Jurkat, Clone E6-1 (cell line): Measurements from ENCODE around the gene SOWAHD.
"Not testable (repeated sequence)": the region's sequence is repeated elsewhere in the genome, so short reads cannot be mapped to it uniquely, and the experiment has no call there.

Experiments
- DNase-seq: peaks from one replicate; pipeline ENCODE4 v3.0.0-alpha.2; 2011; ENCODE audit warnings: low read depth, low spot score
- H3K4me3 ChIP-seq: 2 replicates; pipeline ENCODE4 v1.5.1; 2011; ENCODE audit warnings: mild to moderate bottlenecking, low read length, control low read depth, moderate library complexity

SOWAHD gene

DNA sequence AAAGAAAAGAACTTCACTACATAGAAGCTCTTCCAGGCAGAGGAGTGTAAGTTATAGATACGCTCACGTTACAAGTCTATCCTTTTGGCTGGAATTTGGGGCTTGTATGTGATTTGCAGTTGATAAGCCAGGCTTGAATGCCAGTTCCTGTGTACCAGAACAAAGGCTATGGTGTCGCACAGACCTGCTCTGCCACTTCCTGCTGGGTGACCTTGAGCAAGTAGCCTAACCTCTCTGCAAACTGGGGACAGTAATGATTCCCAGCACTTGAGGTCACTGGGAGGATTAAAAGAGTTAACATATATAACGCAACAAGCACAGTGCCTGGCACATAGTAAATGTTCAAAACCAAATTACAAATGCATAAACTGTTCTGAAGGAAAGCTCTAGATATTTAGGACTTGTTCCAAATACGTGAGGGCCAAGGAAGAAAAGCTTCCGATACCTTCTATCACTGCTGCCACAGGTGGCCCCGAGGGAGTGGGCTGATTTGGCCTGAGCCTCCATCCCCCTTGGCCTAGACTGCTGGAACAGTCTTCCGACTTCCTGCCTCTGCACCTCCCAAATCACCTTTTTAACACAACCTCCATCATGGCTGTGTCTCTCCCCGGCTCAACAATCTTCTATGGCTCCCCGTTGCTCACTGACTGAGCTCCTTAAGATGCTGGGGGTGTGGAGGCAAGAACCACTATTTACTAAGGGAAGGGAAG lies 1.3 kb upstream of the SOWAHD start:
- peak overlapping the region; percentile 25 for H3K4me3 ChIP-seq
- DNase-seq = no peak

- H3K4me3 ChIP-seq = no peak overlapping the region
- no peak for DNase-seq
Measured at GRCh38 chrX:119757646-119757978, 776 bp upstream of the SOWAHD start.

DNA sequence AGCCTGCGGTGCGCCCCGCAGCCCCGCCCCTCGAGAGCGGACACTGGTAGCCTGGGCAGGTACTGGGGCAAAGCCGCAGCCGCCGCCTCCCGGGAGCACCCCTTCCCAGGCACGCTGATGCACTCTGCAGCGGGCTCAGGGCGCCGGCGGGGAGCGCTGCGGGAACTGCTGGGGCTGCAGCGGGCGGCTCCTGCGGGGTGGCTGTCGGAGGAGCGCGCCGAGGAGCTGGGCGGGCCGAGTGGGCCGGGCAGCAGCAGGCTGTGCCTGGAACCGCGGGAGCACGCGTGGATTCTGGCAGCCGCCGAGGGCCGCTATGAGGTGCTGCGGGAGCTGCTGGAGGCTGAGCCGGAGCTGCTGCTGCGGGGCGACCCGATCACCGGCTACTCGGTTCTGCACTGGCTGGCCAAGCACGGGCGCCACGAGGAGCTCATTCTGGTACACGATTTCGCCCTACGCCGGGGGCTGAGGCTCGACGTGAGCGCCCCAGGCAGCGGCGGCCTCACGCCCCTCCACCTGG lies 401 bp downstream of the SOWAHD start:
- no peak overlapping the region for H3K4me3 ChIP-seq
- DNase-seq = no peak

GRCh38 chrX:119759248-119759766 lies 919 bp downstream of the SOWAHD start:
- no peak for DNase-seq
- H3K4me3 ChIP-seq = no peak overlapping the region

GRCh38 chrX:119760026-119760877 lies 1.9 kb downstream of the SOWAHD start:
- no peak overlapping the region for H3K4me3 ChIP-seq

DNA sequence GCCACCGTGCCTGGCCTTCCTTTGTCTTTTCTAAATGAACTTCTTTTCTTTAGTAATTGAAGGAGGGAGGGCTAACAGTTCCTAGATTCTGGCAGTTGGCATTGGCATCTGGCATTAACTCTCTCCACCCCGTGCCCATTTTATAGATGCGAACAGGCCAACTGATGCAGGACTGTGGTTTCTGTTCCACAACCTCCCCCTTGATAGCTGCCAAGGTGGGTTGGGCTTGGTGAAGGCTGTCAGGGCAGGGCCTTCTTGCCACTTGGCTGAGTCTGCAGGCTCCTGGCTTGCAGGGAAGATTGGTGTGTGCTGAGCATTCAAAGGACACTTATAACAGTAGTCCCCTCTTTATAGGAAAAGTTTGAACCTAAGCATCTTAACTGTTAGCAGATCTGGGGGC lies 4.3 kb downstream of the SOWAHD start:
- no peak overlapping the region; the same call in 1 of the 2 replicates for H3K4me3 ChIP-seq
- DNase-seq = peak; percentile 71

More at GRCh38 chrX:119760026-119760877, 1.9 kb downstream of the SOWAHD start:
- no peak for DNase-seq

DNA sequence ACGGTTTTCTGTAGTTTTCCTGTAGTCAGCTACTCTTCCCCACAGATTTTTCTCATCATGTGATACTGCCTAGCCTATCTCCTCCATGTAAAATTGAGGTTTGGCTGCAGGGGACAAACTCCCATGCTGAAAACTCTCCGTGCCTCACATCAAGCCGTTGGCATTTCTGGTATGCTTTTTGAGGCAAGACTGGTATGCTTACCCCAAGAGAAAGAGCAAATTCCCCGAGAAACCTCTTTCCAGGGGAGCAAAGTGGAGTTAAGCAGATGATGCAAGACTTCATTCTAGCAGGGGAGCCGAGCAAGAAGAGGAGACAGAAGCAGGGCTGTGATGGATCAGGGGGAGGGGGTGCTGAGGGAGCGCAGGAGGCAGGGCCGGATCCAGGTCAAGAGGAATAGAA lies 4.8 kb downstream of the SOWAHD start:
- peak overlapping the region; percentile 9; the same call in 1 of the 2 replicates for H3K4me3 ChIP-seq
- no peak for DNase-seq

- no peak for DNase-seq
- H3K4me3 ChIP-seq = no peak overlapping the region
Measured at GRCh38 chrX:119763836-119764387, 5.5 kb downstream of the SOWAHD start.

DNA sequence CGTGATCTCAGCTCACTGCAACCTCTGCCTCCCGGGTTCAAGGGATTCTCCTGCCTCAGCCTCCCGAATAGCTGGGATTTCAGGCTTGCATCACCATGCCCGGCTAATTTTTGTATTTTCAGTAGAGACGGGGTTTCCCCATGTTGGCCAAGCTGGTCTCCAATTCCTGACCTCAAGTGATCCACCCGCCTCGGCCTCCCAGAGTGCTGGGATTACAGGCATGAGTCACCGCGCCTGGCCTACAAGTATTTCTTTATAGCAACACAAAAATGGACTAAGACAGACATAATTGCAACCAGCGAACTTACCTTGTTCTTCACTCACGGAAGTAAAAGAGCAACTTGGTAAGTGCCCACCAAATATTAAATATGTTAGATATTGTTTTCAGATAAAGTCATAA lies 10.0 kb downstream of the SOWAHD start:
- H3K4me3 ChIP-seq, DNase-seq: not testable (repeated sequence)

- not testable (repeated sequence) for DNase-seq, H3K4me3 ChIP-seq
Measured at GRCh38 chrX:119769388-119769787, 11.0 kb downstream of the SOWAHD start.

DNA sequence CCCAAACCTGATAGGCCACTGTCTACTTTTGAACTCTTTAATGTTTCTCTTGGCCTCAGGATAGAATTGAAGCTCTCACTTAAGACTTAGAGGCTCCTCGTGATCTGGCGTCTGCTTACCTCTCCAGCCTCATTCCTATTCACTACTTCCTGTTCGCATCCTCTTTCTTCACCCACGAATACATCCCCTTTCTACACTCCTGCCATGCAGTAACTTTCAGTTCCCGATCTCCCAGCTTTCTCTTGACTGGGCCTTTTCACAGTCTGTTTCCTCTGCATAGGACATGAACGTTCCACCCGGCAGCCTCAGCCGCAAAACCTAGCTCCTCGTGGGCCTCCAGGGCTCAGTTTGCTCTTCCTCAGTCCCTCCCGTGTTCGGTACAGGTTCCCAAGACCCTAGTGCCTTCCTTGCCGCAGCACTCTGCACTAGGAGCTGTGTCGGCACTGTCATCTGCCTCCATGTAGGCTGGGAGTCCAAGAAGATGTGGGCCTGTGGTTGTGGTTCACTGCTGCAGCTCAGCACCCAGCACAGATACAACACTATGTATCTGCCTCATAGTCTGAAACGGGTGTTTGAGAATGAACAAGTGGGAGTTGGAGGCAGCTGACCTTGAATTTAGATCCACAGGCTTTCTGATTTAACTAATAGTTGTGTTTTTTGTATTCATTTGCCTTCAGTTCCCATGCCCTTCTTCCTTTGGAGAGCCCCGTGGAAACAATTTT lies 17.3 kb downstream of the SOWAHD start:
- DNase-seq = no peak
- no peak overlapping the region for H3K4me3 ChIP-seq

GRCh38 chrX:119778829-119779228 lies 20.4 kb downstream of the SOWAHD start:
- DNase-seq = no peak
- H3K4me3 ChIP-seq = no peak overlapping the region

- DNase-seq = no peak
- H3K4me3 ChIP-seq = no peak overlapping the region
Measured at GRCh38 chrX:119783026-119783425, 24.6 kb downstream of the SOWAHD start.

GRCh38 chrX:119784747-119785446 lies 26.5 kb downstream of the SOWAHD start:
- no peak overlapping the region for H3K4me3 ChIP-seq
- DNase-seq = peak; percentile 41

- DNase-seq = peak; percentile 18
- peak overlapping the region; percentile 85 for H3K4me3 ChIP-seq
Measured at GRCh38 chrX:119790977-119791436, 32.6 kb downstream of the SOWAHD start.

DNA sequence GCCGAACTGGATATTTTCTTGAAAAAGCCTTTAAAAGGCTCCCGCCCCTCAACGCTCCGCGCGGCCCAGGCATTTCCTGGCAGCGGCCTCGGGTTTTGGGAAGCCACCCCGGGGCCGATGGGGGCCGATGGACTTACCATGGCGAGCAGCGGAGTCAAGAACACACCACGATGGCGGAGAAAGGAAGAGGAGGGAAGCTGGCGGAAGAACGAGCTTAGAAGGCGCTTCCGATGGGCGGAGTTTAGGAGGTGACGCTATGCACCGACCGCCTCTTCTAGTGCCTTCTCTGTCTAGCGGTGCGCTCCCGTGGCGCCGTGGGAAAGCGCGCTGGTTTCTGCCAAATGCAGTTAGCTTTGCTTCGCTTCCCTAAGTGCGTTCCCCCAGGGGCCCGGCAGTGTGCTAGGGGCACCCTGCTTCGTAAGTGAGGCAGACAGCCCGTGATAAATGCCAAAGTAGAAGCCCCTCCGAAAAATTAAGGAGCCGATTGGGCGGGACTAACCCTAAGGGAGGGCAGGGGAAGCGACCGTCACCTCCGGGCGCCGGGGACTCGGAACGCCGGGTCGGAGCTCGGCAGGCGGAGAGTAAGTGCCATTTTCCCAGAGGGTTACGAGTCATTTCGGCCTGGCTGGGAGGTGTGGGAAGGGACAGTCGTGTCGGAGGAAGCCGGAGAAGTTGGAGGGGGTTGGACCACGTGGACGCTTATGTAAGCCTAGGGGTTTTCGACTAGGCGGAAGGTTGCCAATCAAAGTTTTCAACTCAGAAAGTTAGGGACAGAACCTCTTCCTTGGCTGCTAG lies 33.2 kb downstream of the SOWAHD start, which contains the start of gene RPL39:
TSS of gene RPL39 (minus strand) at position 194 of the 795 bp plus-strand sequence. CDS start at position 140, 54 bp downstream.
- peak within 1 kb of the TSS; percentile 85 for H3K4me3 ChIP-seq
- DNase-seq = peak; percentile 85
